Spleen (tissue), 11 donors: ENCODE measurements around the gene FST. TPM values are rescaled to one million over a fixed set of nuclear protein-coding genes. Genes with fewer than 3 reads are reported as not detected.

ENCODE experiments used
- DNase-seq: peaks from one replicate; pipeline ENCODE4 v3.0.0-alpha.2; 2020
- H3K27ac ChIP-seq, 8 donors: fragments of 200-600 bp; sonication (generic) in 7 of 8; 1 replicate in 4 of 8; 2 replicates in 4 of 8; pipeline versions ENCODE4 v1.5.0 to v1.8.0; 2016 to 2021; ENCODE audit warnings: inconsistent platforms in 4 of 8, mild to moderate bottlenecking in 4 of 8, moderate library complexity in 1 of 8
- H3K27me3 ChIP-seq, 7 donors: fragments of 200-600 bp; sonication (generic) in 6 of 7; replicated peaks in 1 of 7; 1 replicate in 4 of 7; 2 replicates in 3 of 7; pipeline versions ENCODE4 v1.5.0 to v1.8.0; 2016 to 2021; ENCODE audit warnings: inconsistent platforms in 3 of 7, mild to moderate bottlenecking in 1 of 7
- H3K36me3 ChIP-seq, 6 donors: fragments of 200-600 bp; sonication (generic) in 5 of 6; 1 replicate in 4 of 6; 2 replicates in 2 of 6; pipeline versions ENCODE4 v1.5.0 to v1.8.0; 2016 to 2021; ENCODE audit warnings: inconsistent platforms in 2 of 6
- H3K4me1 ChIP-seq, 6 donors: fragments of 200-600 bp; sonication (generic) in 5 of 6; 1 replicate in 3 of 6; 2 replicates in 3 of 6; pipeline versions ENCODE4 v1.5.0 to v1.8.0; 2016 to 2021; ENCODE audit warnings: inconsistent platforms in 3 of 6
- H3K4me3 ChIP-seq, 8 donors: fragments of 200-600 bp; sonication (generic) in 7 of 8; 1 replicate in 4 of 8; 2 replicates in 4 of 8; pipeline versions ENCODE4 v1.5.0 to v1.8.0; 2016 to 2021; ENCODE audit warnings: inconsistent platforms in 4 of 8, mild to moderate bottlenecking in 4 of 8, moderate library complexity in 2 of 8
- H3K9me3 ChIP-seq, 8 donors: fragments of 200-600 bp; sonication (generic) in 7 of 8; 1 replicate in 4 of 8; 2 replicates in 4 of 8; pipeline versions ENCODE4 v1.5.0 to v1.8.0; 2016 to 2021; ENCODE audit warnings: inconsistent platforms in 4 of 8
- CTCF ChIP-seq, 11 experiments: fragments of 200-600 bp in 7 of 11; fragments of 450-650 bp in 4 of 11; sonication (generic) in 4 of 11; IDR thresholded peaks in 8 of 11; conservative IDR thresholded peaks in 3 of 11; 1 replicate in 7 of 11; 2 replicates in 4 of 11; pipeline versions ENCODE4 v1.4.0 to v1.8.0; 2016 to 2021; ENCODE audit warnings: antibody characterized with exemption in 11 of 11, inconsistent platforms in 4 of 11, mild to moderate bottlenecking in 1 of 11
- POLR2A ChIP-seq, 3 donors: fragments of 450-650 bp; IDR thresholded peaks; one replicate each; pipeline ENCODE4 v1.5.1; 2017; ENCODE audit warnings: antibody characterized with exemption in 3 of 3, mild to moderate bottlenecking in 1 of 3
- POLR2AphosphoS5 ChIP-seq, 3 donors: sonication (generic); formaldehyde crosslinking; IDR thresholded peaks; one replicate each; pipeline ENCODE4 v1.5.1; 2017; ENCODE audit warnings: antibody characterized with exemption in 3 of 3
- WGBS, 5 donors: extraction: QIAGEN DNeasy Blood & Tissue Kit in 3 of 5; methylation state at CpG; one replicate each; pipeline versions ENCODE4 v1.1.5 to v1.1.7; 2013 to 2018; 5-methylcytosine and 5-hydroxymethylcytosine counted together
- intact Hi-C: fragments of 100-400 bp; cut with DNase I; formaldehyde crosslinking; loops from one replicate; pipeline ENCODE4 v1.15.0; 2023; ENCODE audit warnings: low total_unique reads
- polyA plus RNA-seq, 3 donors: library from polyadenylated mRNA; stranded (reverse); fragments of 200-250 nt; gene quantifications; one replicate each; pipeline ENCODE4 v1.2.1, GENCODE V29; 2013
- total RNA-seq, 7 donors: library from RNA; depleted of rRNA in 3 of 7; stranded (reverse); fragments of >200 nt in 3 of 7; fragmentation: NEBNext Ultra II Directional in 4 of 7; extraction: Animal tissue kit (Norgen Biotek cat#: 25700) in 4 of 7; gene quantifications; one replicate each; pipeline versions ENCODE4 v1.1.0 to v1.2.1, GENCODE V29; 2016 to 2021
- donor health status: healthy with polysubstance abuse.
- donor health status: DM: no; HTN: no; CAD: no; lungs with moderate emphysema.
- donor health status: DM: no; HTN: no; CAD: no.
- donor health status: Bipolar disorder and iron deficiency.
- donor health status: healthy.
- donor health status: DM: no; HTN: no; CAD: no.
- donor health status: DM: yes; HTN: yes; CAD: no.

The FST gene
- total and polyA plus RNA-seq, 10 donors, result 0.06 to 0.40 (median 0.21) TPM; not detected in 6

- WGBS, 5 donors, result 62 to 86% (median 74%) methylated on average over 8 of the region's 8 CpGs
- Histone ChIP-seq H3K27ac (no peak overlapping the region), H3K36me3 (no peaks in the 10 kb centered on the region), H3K4me1 (peaks cover 0 to under 1% (median 0%) of the 10 kb centered on the region in 6 donors), H3K9me3 (no peaks in the 10 kb centered on the region), H3K27me3 (peaks cover 0 to 46% (median under 1%) of the 10 kb centered on the region in 7 donors), H3K4me3 (no peak overlapping the region)
- intact Hi-C loops, result loop anchor here (10.0 kb wide), 1 partner anchor 1377 kb away; no protein-coding TSS in a partner anchor
- TF ChIP-seq CTCF (IDR thresholded peaks at IDR 0.05 in 8 of 11, conservative IDR thresholded peaks at IDR 0.05 in 3 of 11), result no peak
- no peak for TF ChIP-seq POLR2AphosphoS5 (IDR thresholded peaks at IDR 0.05)
- no peak for DNase-seq
These were observed 7.8 kb downstream of the FST start for GRCh38 chr5:53488195-53488722.

- no peak for TF ChIP-seq POLR2AphosphoS5 (IDR thresholded peaks at IDR 0.05)
- TF ChIP-seq CTCF (IDR thresholded peaks at IDR 0.05 in 8 of 11, conservative IDR thresholded peaks at IDR 0.05 in 3 of 11), result no peak
- TF ChIP-seq POLR2A (IDR thresholded peaks at IDR 0.05), result no peak
- H3K9me3 ChIP-seq, result no peaks in the 10 kb centered on the region
- H3K4me3 ChIP-seq, result no peak overlapping the region
- H3K4me1 ChIP-seq, result no peaks in the 10 kb centered on the region
- H3K36me3 ChIP-seq, result no peaks in the 10 kb centered on the region
- no peak for DNase-seq
- H3K27me3 ChIP-seq, result peaks cover 0 to 42% (median 0%) of the 10 kb centered on the region in 7 donors
- no peak overlapping the region for H3K27ac ChIP-seq
- intact Hi-C loops, result no loop called here
These were observed 10.3 kb downstream of the FST start for GRCh38 chr5:53490747-53491146.

- no peaks in the 10 kb centered on the region for H3K36me3 ChIP-seq
- no peaks in the 10 kb centered on the region for H3K9me3 ChIP-seq
- TF ChIP-seq POLR2A (IDR thresholded peaks at IDR 0.05) (no peak), POLR2AphosphoS5 (IDR thresholded peaks at IDR 0.05) (no peak), CTCF (IDR thresholded peaks at IDR 0.05 in 8 of 11, conservative IDR thresholded peaks at IDR 0.05 in 3 of 11) (no peak)
- WGBS, 5 donors, result 37 to 56% (median 51%) methylated on average over 2 of the region's 2 CpGs
- H3K4me1 ChIP-seq, result no peaks in the 10 kb centered on the region
- DNase-seq, result no peak
- H3K27me3 ChIP-seq, result peaks cover 0 to 20% (median 0%) of the 10 kb centered on the region in 7 donors
- intact Hi-C loops, result no loop called here
- H3K27ac ChIP-seq, result no peak overlapping the region
- H3K4me3 ChIP-seq, result no peak overlapping the region
These were observed 20.6 kb downstream of the FST start for GRCh38 chr5:53501054-53501453.

GRCh38 chr5:53503562-53504218, 23.3 kb downstream of the FST start:
- intact Hi-C loops, result no loop called here
- H3K4me3 ChIP-seq, result no peak overlapping the region
- 65 to 80% (median 72%) methylated on average over 3 of the region's 3 CpGs for WGBS, 5 donors

More at GRCh38 chr5:53503562-53504218, 23.3 kb downstream of the FST start:
- Histone ChIP-seq H3K36me3 (no peaks in the 10 kb centered on the region), H3K4me1 (no peaks in the 10 kb centered on the region), H3K27ac (no peak overlapping the region), H3K9me3 (peaks cover 0 to 12% (median 10%) of the 10 kb centered on the region in 8 donors), H3K27me3 (peaks cover 0 to 20% (median 0%) of the 10 kb centered on the region in 7 donors)
- DNase-seq, result no peak
- TF ChIP-seq CTCF (IDR thresholded peaks at IDR 0.05 in 8 of 11, conservative IDR thresholded peaks at IDR 0.05 in 3 of 11), result no peak
- no peak for TF ChIP-seq POLR2A (IDR thresholded peaks at IDR 0.05)
